Measurements from ENCODE around the gene C3orf33. TPM values are rescaled to one million over a fixed set of nuclear protein-coding genes. Genes with fewer than 3 reads are reported as not detected.

Gene C3orf33
- total and polyA plus RNA-seq, 9 of the 15 experiments (the other 6 are each of a cell fraction or from before 2014, with no cell fraction given), result 4.1 to 10.2 (median 6.0) TPM

- TF ChIP-seq ZMIZ1 (IDR thresholded peaks at IDR 0.05; ENCODE audit: low read depth in 2 of 2, low read length in 2 of 2) (peak in 1 of 2 experiments; percentile 69; a peak in 2 of 4 replicates), CEBPZ (IDR thresholded peaks at IDR 0.05; ENCODE audit: borderline replicate concordance, low read depth, low read length) (no peak), ILF3 (IDR thresholded peaks at IDR 0.05; ENCODE audit: borderline replicate concordance) (peak; percentile 78; the same call in 1 of the 2 replicates), TFAP4 (CRISPR knock-in tag; IDR thresholded peaks at IDR 0.05; ENCODE audit: borderline replicate concordance) (peak; percentile 88), ID3 (CRISPR knock-in tag; IDR thresholded peaks at IDR 0.05) (no peak), ID3 (tag; IDR thresholded peaks at IDR 0.05) (peak; percentile 82), KLF13 (tag; IDR thresholded peaks at IDR 0.05; ENCODE audit: borderline replicate concordance, low read depth) (peak; percentile 79; the same call in 1 of the 2 replicates), ETS2 (tag; IDR thresholded peaks at IDR 0.05; ENCODE audit: borderline replicate concordance, poor library complexity, severe bottlenecking) (no peak), ZNF124 (CRISPR knock-in tag; IDR thresholded peaks at IDR 0.05) (no peak), CAMTA2 (CRISPR knock-in tag; conservative IDR thresholded peaks at IDR 0.05) (no peak), KAT2B (IDR thresholded peaks at IDR 0.05; ENCODE audit: low read depth, low read length) (no peak)
- TF ChIP-seq, protein P1, sequence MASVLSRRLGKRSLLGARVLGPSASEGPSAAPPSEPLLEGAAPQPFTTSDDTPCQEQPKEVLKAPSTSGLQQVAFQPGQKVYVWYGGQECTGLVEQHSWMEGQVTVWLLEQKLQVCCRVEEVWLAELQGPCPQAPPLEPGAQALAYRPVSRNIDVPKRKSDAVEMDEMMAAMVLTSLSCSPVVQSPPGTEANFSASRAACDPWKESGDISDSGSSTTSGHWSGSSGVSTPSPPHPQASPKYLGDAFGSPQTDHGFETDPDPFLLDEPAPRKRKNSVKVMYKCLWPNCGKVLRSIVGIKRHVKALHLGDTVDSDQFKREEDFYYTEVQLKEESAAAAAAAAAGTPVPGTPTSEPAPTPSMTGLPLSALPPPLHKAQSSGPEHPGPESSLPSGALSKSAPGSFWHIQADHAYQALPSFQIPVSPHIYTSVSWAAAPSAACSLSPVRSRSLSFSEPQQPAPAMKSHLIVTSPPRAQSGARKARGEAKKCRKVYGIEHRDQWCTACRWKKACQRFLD (CRISPR knock-in tag; IDR thresholded peaks at IDR 0.05), result peak; percentile 88
- TF ChIP-seq, protein P2, sequence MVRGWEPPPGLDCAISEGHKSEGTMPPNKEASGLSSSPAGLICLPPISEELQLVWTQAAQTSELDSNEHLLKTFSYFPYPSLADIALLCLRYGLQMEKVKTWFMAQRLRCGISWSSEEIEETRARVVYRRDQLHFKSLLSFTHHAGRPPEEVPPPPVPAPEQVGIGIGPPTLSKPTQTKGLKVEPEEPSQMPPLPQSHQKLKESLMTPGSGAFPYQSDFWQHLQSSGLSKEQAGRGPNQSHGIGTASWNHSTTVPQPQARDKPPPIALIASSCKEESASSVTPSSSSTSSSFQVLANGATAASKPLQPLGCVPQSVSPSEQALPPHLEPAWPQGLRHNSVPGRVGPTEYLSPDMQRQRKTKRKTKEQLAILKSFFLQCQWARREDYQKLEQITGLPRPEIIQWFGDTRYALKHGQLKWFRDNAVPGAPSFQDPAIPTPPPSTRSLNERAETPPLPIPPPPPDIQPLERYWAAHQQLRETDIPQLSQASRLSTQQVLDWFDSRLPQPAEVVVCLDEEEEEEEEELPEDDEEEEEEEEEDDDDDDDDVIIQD (CRISPR knock-in tag; IDR thresholded peaks at IDR 0.05), result no peak
Measured at GRCh38 chr3:155854141-155854940, 48.3 kb upstream of the C3orf33 start, which contains the start of gene SLC33A1 (continued).
